ENCODE data around the gene CDC25B. TPM values are rescaled to one million over a fixed set of nuclear protein-coding genes. Genes with fewer than 3 reads are reported as not detected.

Gene CDC25B
- total and polyA plus RNA-seq, 2 of the 13 experiments (the other 11 are each of a cell fraction or from before 2014, with no cell fraction given): 14.5 to 19.4 TPM

- TF ChIP-seq TRIM22 (IDR thresholded peaks at IDR 0.05): 0 out of 2 replicates have a peak, but pooled peaks have one; percentile 39
- TF ChIP-seq TOE1 (CRISPR knock-in tag; IDR thresholded peaks at IDR 0.05): no peak
- peak; percentile 98 for TF ChIP-seq PCBP2 (optimal IDR thresholded peaks at IDR 0.05; ENCODE audit: low read depth, low read length, poor library complexity, severe bottlenecking)
- TF ChIP-seq ZUFSP (CRISPR knock-in tag; IDR thresholded peaks at IDR 0.05; ENCODE audit: borderline replicate concordance): no peak
- TF ChIP-seq ZNF644 (CRISPR knock-in tag; IDR thresholded peaks at IDR 0.05; ENCODE audit: low read depth): no peak
- TF ChIP-seq ZFAT (CRISPR knock-in tag; conservative IDR thresholded peaks at IDR 0.05): no peak
- TF ChIP-seq ZNF275 (CRISPR knock-in tag; IDR thresholded peaks at IDR 0.05; ENCODE audit: borderline replicate concordance): no peak
- TF ChIP-seq ZNF547 (CRISPR knock-in tag; IDR thresholded peaks at IDR 0.05): 0 out of 2 replicates have a peak, but pooled peaks have one; percentile 7
- peak; percentile 9; the same call in 1 of the 2 replicates for TF ChIP-seq THAP9 (CRISPR knock-in tag; IDR thresholded peaks at IDR 0.05; ENCODE audit: borderline replicate concordance)
- TF ChIP-seq DR1 (CRISPR knock-in tag; IDR thresholded peaks at IDR 0.05): 0 out of 2 replicates have a peak, but pooled peaks have one; percentile 1
- peak; percentile 92 for TF ChIP-seq ZNF263 (CRISPR knock-in tag; IDR thresholded peaks at IDR 0.05)
- TF ChIP-seq KDM1A (CRISPR knock-in tag; IDR thresholded peaks at IDR 0.05): no peak
- TF ChIP-seq IKZF1 (IDR thresholded peaks at IDR 0.05): 0 out of 2 replicates have a peak, but pooled peaks have one; percentile 51
- peak; percentile 42; the same call in 1 of the 2 replicates for TF ChIP-seq FOXA1 (IDR thresholded peaks at IDR 0.05)
- TF ChIP-seq FOXA1 (CRISPR knock-in tag; IDR thresholded peaks at IDR 0.05): no peak
- no peak for TF ChIP-seq LRRFIP1 (CRISPR knock-in tag; conservative IDR thresholded peaks at IDR 0.05)
- TF ChIP-seq ZMYM2 (CRISPR knock-in tag; IDR thresholded peaks at IDR 0.05): no peak
- TF ChIP-seq ZNF282 (IDR thresholded peaks at IDR 0.05; ENCODE audit: partially characterized antibody): peak; percentile 62
Observed at GRCh38 chr20:3784863-3785239, 11.3 kb upstream of the CDC25B start (continued).

All from HepG2 (cell line).